ENCODE results near the gene ARHGAP20.

ARHGAP20 gene

DNA sequence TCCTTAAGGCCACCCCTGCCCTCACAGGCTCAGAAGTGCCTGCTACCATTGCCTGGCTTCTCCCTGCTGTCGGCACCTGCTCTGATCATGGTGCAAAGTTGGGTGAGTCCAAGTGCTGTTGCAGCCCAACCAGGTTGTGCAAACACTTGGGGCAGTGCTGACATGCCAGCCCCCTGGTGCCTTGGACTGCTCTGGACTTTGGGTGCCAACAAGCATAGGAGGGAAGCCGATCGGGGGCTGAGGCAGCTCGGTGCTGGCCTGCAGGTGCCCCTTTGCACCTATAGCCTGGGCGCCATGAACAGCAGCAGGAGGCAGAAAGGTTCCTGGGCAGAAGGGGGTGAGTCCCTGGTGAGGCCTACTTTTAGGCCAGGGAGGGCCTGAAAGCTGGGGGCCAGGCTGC, 113.0 kb downstream of the ARHGAP20 start:
- no peak overlapping the region for H3K4me3 ChIP-seq (replicated peaks; ENCODE audit: low read depth, low read length)
- DNase-seq (ENCODE audit: extremely low read depth, low read depth) = no peak
- TF ChIP-seq, protein P1, sequence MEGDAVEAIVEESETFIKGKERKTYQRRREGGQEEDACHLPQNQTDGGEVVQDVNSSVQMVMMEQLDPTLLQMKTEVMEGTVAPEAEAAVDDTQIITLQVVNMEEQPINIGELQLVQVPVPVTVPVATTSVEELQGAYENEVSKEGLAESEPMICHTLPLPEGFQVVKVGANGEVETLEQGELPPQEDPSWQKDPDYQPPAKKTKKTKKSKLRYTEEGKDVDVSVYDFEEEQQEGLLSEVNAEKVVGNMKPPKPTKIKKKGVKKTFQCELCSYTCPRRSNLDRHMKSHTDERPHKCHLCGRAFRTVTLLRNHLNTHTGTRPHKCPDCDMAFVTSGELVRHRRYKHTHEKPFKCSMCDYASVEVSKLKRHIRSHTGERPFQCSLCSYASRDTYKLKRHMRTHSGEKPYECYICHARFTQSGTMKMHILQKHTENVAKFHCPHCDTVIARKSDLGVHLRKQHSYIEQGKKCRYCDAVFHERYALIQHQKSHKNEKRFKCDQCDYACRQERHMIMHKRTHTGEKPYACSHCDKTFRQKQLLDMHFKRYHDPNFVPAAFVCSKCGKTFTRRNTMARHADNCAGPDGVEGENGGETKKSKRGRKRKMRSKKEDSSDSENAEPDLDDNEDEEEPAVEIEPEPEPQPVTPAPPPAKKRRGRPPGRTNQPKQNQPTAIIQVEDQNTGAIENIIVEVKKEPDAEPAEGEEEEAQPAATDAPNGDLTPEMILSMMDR (IDR thresholded peaks at IDR 0.05; ENCODE audit: low read depth, low read length, missing control alignments) = no peak

DNA sequence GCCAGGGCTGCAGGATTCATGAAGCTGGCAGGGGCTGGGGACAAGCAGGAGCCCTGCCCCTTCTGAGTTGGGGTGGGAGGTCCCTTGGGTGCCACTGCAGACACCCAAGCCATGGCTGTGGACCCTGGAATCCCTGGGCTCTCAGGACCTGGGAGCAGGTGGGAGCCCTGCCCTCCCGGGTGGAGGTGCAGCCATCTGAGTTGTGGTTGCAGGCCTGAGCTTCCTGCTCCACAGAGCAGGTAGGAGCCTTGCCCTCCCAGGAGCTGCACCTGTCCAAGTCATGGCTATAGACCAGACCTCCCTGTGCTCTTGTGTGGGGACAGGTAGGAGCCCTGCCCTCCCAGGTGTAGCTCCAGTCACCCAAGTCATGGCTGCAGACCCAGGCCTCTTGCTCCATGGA, 113.5 kb downstream of the ARHGAP20 start:
- no peak overlapping the region for H3K4me3 ChIP-seq (replicated peaks; ENCODE audit: low read depth, low read length)
- TF ChIP-seq, protein P1 (IDR thresholded peaks at IDR 0.05; ENCODE audit: low read depth, low read length, missing control alignments) = no peak
- DNase-seq (ENCODE audit: extremely low read depth, low read depth) = no peak

DNA sequence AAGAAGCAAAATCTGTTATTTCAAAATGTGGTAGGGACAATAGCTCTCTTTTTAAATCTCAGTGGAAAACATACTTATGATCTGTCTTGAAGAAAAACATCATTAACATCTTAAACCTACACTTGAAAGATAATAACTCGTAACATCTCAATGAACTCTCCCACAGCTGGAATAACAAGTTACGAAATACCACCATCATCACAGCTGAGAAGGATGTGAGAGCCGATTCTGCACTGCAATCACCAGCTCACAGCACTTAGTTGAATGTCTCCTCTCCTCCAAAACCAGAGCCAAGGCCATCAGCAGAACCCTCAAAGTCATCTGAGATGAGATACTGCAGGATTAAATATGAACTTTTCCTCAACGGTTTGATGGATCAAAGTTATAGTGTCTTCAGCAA, 124.3 kb downstream of the ARHGAP20 start:
- TF ChIP-seq, protein P1 (IDR thresholded peaks at IDR 0.05; ENCODE audit: low read depth, low read length, missing control alignments) = no peak
- no peak for DNase-seq (ENCODE audit: extremely low read depth, low read depth)
- H3K4me3 ChIP-seq (replicated peaks; ENCODE audit: low read depth, low read length) = no peak overlapping the region

DNA sequence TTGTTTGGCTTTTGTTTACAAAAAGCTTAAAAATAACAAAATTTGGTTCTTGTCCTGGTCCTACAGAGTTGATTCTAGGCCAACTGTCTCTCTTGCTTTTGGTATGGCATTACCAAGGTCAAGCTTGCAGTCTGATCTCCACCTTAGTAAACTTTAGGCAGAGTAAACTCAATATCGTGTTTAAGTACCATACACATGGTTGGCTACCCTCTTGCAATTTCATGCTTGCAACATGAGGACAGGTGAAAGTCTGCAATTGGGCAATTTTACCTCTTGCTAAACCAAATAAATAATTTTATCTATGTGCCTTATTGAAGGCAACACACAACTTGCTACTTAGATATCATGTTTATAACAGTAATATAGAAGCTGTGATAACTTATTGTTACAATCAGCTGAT, 125.1 kb downstream of the ARHGAP20 start:
- TF ChIP-seq, protein P1 (IDR thresholded peaks at IDR 0.05; ENCODE audit: low read depth, low read length, missing control alignments) = no peak
- H3K4me3 ChIP-seq (replicated peaks; ENCODE audit: low read depth, low read length) = no peak overlapping the region
- DNase-seq (ENCODE audit: extremely low read depth, low read depth) = no peak

- H3K4me3 ChIP-seq (replicated peaks; ENCODE audit: low read depth, low read length) = no peak overlapping the region
- DNase-seq (ENCODE audit: extremely low read depth, low read depth) = no peak
- TF ChIP-seq, protein P1 (IDR thresholded peaks at IDR 0.05; ENCODE audit: low read depth, low read length, missing control alignments) = no peak
Observed at GRCh38 chr11:110584150-110584549, 128.1 kb downstream of the ARHGAP20 start.

DNA sequence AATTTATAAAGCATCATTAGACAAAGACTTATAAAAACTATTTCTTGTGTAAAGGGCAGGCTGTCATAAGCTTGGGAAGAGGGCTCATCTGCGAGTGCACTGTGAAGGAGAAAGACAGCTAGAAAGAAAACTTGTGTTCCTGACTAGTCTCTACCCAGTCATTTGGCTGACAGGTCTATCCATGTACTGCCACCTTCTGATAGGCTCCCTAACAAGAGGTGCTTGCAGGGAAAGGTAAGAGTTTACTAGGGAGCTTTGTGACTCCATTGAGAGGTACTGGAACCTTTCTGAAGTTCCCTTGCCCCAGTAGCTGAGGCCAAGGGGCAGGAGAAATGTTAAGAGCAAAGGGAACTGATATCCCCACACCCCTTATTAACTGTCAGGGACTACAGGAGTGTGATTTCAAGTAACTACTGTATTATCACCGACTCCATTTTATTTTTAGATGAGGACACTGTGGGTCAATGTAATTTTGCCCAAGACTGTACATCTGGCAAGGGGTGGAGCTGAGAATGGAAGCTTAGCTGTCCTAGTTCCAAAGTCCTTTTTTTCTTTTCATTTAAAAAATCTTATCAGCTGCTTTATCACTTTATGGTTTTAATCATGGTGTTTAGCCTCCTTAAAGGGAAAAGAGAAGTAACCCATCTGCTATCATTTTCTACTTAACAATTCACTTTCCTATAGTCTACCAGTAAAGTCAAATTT, 129.4 kb downstream of the ARHGAP20 start:
- DNase-seq (ENCODE audit: extremely low read depth, low read depth) = no peak
- TF ChIP-seq, protein P1 (IDR thresholded peaks at IDR 0.05; ENCODE audit: low read depth, low read length, missing control alignments) = no peak
- H3K4me3 ChIP-seq (replicated peaks; ENCODE audit: low read depth, low read length) = no peak overlapping the region

GRCh38 chr11:110580571-110580970, 131.7 kb downstream of the ARHGAP20 start:
- DNase-seq (ENCODE audit: extremely low read depth, low read depth) = no peak
- H3K4me3 ChIP-seq (replicated peaks; ENCODE audit: low read depth, low read length) = no peak overlapping the region
- TF ChIP-seq, protein P1 (IDR thresholded peaks at IDR 0.05; ENCODE audit: low read depth, low read length, missing control alignments) = no peak

All from HFF-Myc (cell line).